ENCODE data around the gene USP19. TPM values are rescaled to one million over a fixed set of nuclear protein-coding genes. Genes with fewer than 3 reads are reported as not detected.

USP19 gene
- total and polyA plus RNA-seq, 10 of the 15 experiments (the other 5 are each of a cell fraction or from before 2014, with no cell fraction given): 0.24 to 64.2 (median 33.2) TPM

- peak; percentile 77; the same call in 1 of the 2 replicates for TF ChIP-seq ZNF207 (IDR thresholded peaks at IDR 0.05; ENCODE audit: borderline replicate concordance)
- no peak for TF ChIP-seq TCF7 (IDR thresholded peaks at IDR 0.05; ENCODE audit: borderline replicate concordance)
- TF ChIP-seq ZBTB11 (CRISPR knock-in tag; IDR thresholded peaks at IDR 0.05): peak; percentile 51
- TF ChIP-seq SP1 (IDR thresholded peaks at IDR 0.05; ENCODE audit: low read depth, low read length): peak; percentile 19
- peak; percentile 87 for TF ChIP-seq CREM (IDR thresholded peaks at IDR 0.05; ENCODE audit: low read depth)
- no peak for TF ChIP-seq SPI1 (IDR thresholded peaks at IDR 0.05; ENCODE audit: borderline replicate concordance, insufficient read depth, low read depth, low read length)
- peak; percentile 97 for TF ChIP-seq POLR2A (IDR thresholded peaks at IDR 0.05; ENCODE audit: low read depth, low read length)
- peak; percentile 82 for TF ChIP-seq FOXK2 (IDR thresholded peaks at IDR 0.05)
- no peak for TF ChIP-seq ZNF622 (IDR thresholded peaks at IDR 0.05)
- TF ChIP-seq IKZF2 (IDR thresholded peaks at IDR 0.05): no peak
- no peak for TF ChIP-seq HDGF (IDR thresholded peaks at IDR 0.05)
- TF ChIP-seq ZBTB4 (CRISPR knock-in tag; IDR thresholded peaks at IDR 0.05): no peak
- TF ChIP-seq TCF12 (IDR thresholded peaks at IDR 0.05; ENCODE audit: low read depth, low read length): peak; percentile 34; the same call in 1 of the 2 replicates
- peak; percentile 89 for TF ChIP-seq GATAD2B (conservative IDR thresholded peaks at IDR 0.05; ENCODE audit: low read depth)
- no peak for TF ChIP-seq SREBF1 (IDR thresholded peaks at IDR 0.05; ENCODE audit: low read length)
- TF ChIP-seq TAF1 (IDR thresholded peaks at IDR 0.05; ENCODE audit: borderline replicate concordance, low read depth, low read length): peak; percentile 74; the same call in 1 of the 2 replicates
- TF ChIP-seq ZNF592 (IDR thresholded peaks at IDR 0.05): no peak
- no peak for TF ChIP-seq YBX1 (IDR thresholded peaks at IDR 0.05)
- peak; percentile 57; the same call in 1 of the 2 replicates for TF ChIP-seq TARDBP (IDR thresholded peaks at IDR 0.05; ENCODE audit: borderline replicate concordance)
Observed at GRCh38 chr3:49120438-49121131, at the start of gene USP19 (continued).
